Gastrocnemius medialis (tissue), 4 donors: ENCODE data around the gene XXYLT1.

Experiments
- CTCF ChIP-seq, 5 experiments: fragments of 450-650 bp in 3 of 5; fragments of 200-600 bp in 2 of 5; sonication (generic) in 2 of 5; IDR thresholded peaks in 4 of 5; conservative IDR thresholded peaks in 1 of 5; 1 replicate in 4 of 5; 2 replicates in 1 of 5; pipeline ENCODE4 v1.5.1; 2016 to 2019; ENCODE audit warnings: antibody characterized with exemption in 5 of 5, mild to moderate bottlenecking in 3 of 5, moderate library complexity in 3 of 5
- POLR2A ChIP-seq, 2 donors: fragments of 450-650 bp; IDR thresholded peaks; one replicate each; pipeline ENCODE4 v1.6.1; 2017; ENCODE audit warnings: antibody characterized with exemption in 2 of 2, mild to moderate bottlenecking in 2 of 2, moderate library complexity in 2 of 2

- TF ChIP-seq CTCF (IDR thresholded peaks at IDR 0.05 in 4 of 5, conservative IDR thresholded peaks at IDR 0.05 in 1 of 5) (no peak), POLR2A (IDR thresholded peaks at IDR 0.05) (no peak)
Observed at GRCh38 chr3:195085356-195086130, 185.4 kb downstream of the XXYLT1 start.
